IMR-90 (cell line): ENCODE measurements around the gene CYLC2. TPM values are rescaled to one million over a fixed set of nuclear protein-coding genes. Genes with fewer than 3 reads are reported as not detected.

Source experiments
- ATAC-seq: fragments of 200-7000 bp; cut with Tn5 transposase; 2 replicates; pipeline ENCODE4 v1.9.1; 2020; ENCODE audit warnings: low read depth, mild to moderate bottlenecking, moderate library complexity
- BruUV-seq: library from RNA; stranded (reverse); fragments of 400-500 nt; replicated peaks from 2 replicates; lab custom pipeline; 2021; lab: Mats Ljungman, UMichigan
- CTCF ChIA-PET: fragments of 300-600 bp; formaldehyde crosslinking; extraction: SDS; loops from one replicate; lab custom pipeline; 2021; ENCODE audit warnings: antibody characterized with exemption; lab: Yijun Ruan, JAX
- POLR2A ChIA-PET: fragments of 300-600 bp; sonication (Branson Sonifier 250); formaldehyde crosslinking; loops from one replicate; lab custom pipeline; 2022; ENCODE audit warnings: antibody characterized with exemption; ENCODE audit not compliant: unreplicated experiment; lab: Charles Lee
- DNase-seq: peaks from one replicate; pipeline ENCODE4 v3.0.0; 2013
- H2AFZ ChIP-seq: replicated peaks from 2 replicates; pipeline ENCODE3; 2013; ENCODE audit warnings: low read length, mild to moderate bottlenecking; ENCODE audit not compliant: poor library complexity
- H2AK5ac ChIP-seq: 2 replicates; pipeline ENCODE4 v1.6.1; 2013; ENCODE audit warnings: low read depth, low read length, inconsistent platforms
- H2AK9ac ChIP-seq: replicated peaks from 2 replicates; pipeline ENCODE3; 2013; ENCODE audit warnings: mild to moderate bottlenecking, low read depth, low read length, moderate library complexity; ENCODE audit not compliant: poor library complexity
- H2BK120ac ChIP-seq: 2 replicates; pipeline ENCODE4 v1.6.1; 2013; ENCODE audit warnings: low read depth, low read length, inconsistent platforms
- H2BK15ac ChIP-seq: 3 replicates; pipeline ENCODE4 v1.6.1; 2013; ENCODE audit warnings: low read depth, low read length, inconsistent platforms
- H2BK20ac ChIP-seq: 2 replicates; pipeline ENCODE4 v1.6.1; 2013; ENCODE audit warnings: low read depth, mild to moderate bottlenecking, inconsistent platforms, low read length, moderate library complexity
- H2BK5ac ChIP-seq: 2 replicates; pipeline ENCODE4 v1.6.1; 2013; ENCODE audit warnings: mild to moderate bottlenecking, low read depth, low read length, inconsistent platforms; ENCODE audit not compliant: poor library complexity, severe bottlenecking
- H3K14ac ChIP-seq: replicated peaks from 2 replicates; pipeline ENCODE4 v1.6.1; 2013; ENCODE audit warnings: low read depth, low read length, inconsistent platforms
- H3K18ac ChIP-seq: 2 replicates; pipeline ENCODE4 v1.6.1; 2013; ENCODE audit warnings: low read depth, low read length, control low read depth
- H3K23ac ChIP-seq: 2 replicates; pipeline ENCODE4 v1.6.1; 2013; ENCODE audit warnings: low read depth, low read length, inconsistent platforms
- H3K27ac ChIP-seq: 2 replicates; pipeline ENCODE4 v1.5.1; 2013; ENCODE audit warnings: mild to moderate bottlenecking, control low read depth, low read length; ENCODE audit not compliant: insufficient read depth
- H3K27me3 ChIP-seq: 2 replicates; pipeline ENCODE4 v1.6.1; 2013; ENCODE audit warnings: low read length; ENCODE audit not compliant: control insufficient read depth, insufficient read depth
- H3K36me3 ChIP-seq: 2 replicates; pipeline ENCODE4 v1.6.1; 2013; ENCODE audit warnings: low read length, mixed read lengths; ENCODE audit not compliant: control insufficient read depth, insufficient read depth
- H3K4ac ChIP-seq: 2 replicates; pipeline ENCODE4 v1.6.1; 2013; ENCODE audit warnings: low read depth, low read length, inconsistent platforms
- H3K4me1 ChIP-seq: 2 replicates; pipeline ENCODE4 v1.6.1; 2013; ENCODE audit warnings: low read length, mixed read lengths; ENCODE audit not compliant: control insufficient read depth, insufficient read depth
- H3K4me2 ChIP-seq: 2 replicates; pipeline ENCODE4 v1.6.1; 2013; ENCODE audit warnings: low read depth, mild to moderate bottlenecking, control low read depth, low read length, moderate library complexity
- H3K4me3 ChIP-seq: 2 replicates; pipeline ENCODE4 v1.5.1; 2013; ENCODE audit warnings: low read depth, mild to moderate bottlenecking, control low read depth, low read length, moderate library complexity; ENCODE audit not compliant: insufficient read depth
- H3K56ac ChIP-seq: 2 replicates; pipeline ENCODE4 v1.6.1; 2013; ENCODE audit warnings: low read length, inconsistent platforms; ENCODE audit not compliant: insufficient read depth; ENCODE audit errors: extremely low read depth
- H3K79me1 ChIP-seq, 2 experiments: 2 replicates each; pipeline ENCODE4 v1.6.1; 2013; ENCODE audit warnings: low read length in 2 of 2, inconsistent platforms in 1 of 2, low read depth in 1 of 2
- H3K9ac ChIP-seq: 2 replicates; pipeline ENCODE4 v1.6.1; 2013; ENCODE audit warnings: low read depth, low read length, control low read depth
- H3K9me1 ChIP-seq: 2 replicates; pipeline ENCODE4 v1.6.1; 2013; ENCODE audit warnings: low read length, inconsistent platforms; ENCODE audit not compliant: insufficient read depth
- H3K9me3 ChIP-seq: 2 replicates; pipeline ENCODE4 v1.6.1; 2013; ENCODE audit warnings: low read length; ENCODE audit not compliant: control insufficient read depth, insufficient read depth
- H4K20me1 ChIP-seq: 2 replicates; pipeline ENCODE4 v1.6.1; 2013; ENCODE audit warnings: low read length, inconsistent platforms; ENCODE audit not compliant: insufficient read depth
- H4K5ac ChIP-seq: 2 replicates; pipeline ENCODE4 v1.6.1; 2013; ENCODE audit warnings: mild to moderate bottlenecking, low read depth, low read length, control low read depth
- H4K8ac ChIP-seq, 2 experiments: 2 replicates each; pipeline ENCODE4 v1.6.1; 2013; ENCODE audit warnings: low read depth in 2 of 2, low read length in 2 of 2, control low read depth in 1 of 2, inconsistent platforms in 1 of 2
- H4K91ac ChIP-seq: 2 replicates; pipeline ENCODE4 v1.6.1; 2013; ENCODE audit warnings: low read depth, low read length, inconsistent platforms; ENCODE audit not compliant: insufficient read depth
- CHD1 ChIP-seq: IDR thresholded peaks from 2 replicates; pipeline ENCODE4 v1.6.1; 2012; ENCODE audit warnings: low read depth, low read length, improper control_type of control experiment
- MAFK ChIP-seq: IDR thresholded peaks from 2 replicates; pipeline ENCODE4 v1.6.1; 2012; ENCODE audit warnings: low read depth, low read length, improper control_type of control experiment
- NFE2L2 ChIP-seq: fragments of 150-350 bp; IDR thresholded peaks from 2 replicates; pipeline ENCODE4 v1.6.1; 2016; ENCODE audit warnings: low read depth, mild to moderate bottlenecking, low read length
- RAD21 ChIP-seq: IDR thresholded peaks from 2 replicates; pipeline ENCODE4 v1.6.1; 2012; ENCODE audit warnings: low read length, improper control_type of control experiment
- RCOR1 ChIP-seq: IDR thresholded peaks from 2 replicates; pipeline ENCODE4 v1.6.1; 2012; ENCODE audit warnings: mild to moderate bottlenecking, low read length, improper control_type of control experiment; ENCODE audit not compliant: insufficient replicate concordance
- RFX5 ChIP-seq: IDR thresholded peaks from 2 replicates; pipeline ENCODE4 v1.8.0; 2012; ENCODE audit warnings: low read depth, mild to moderate bottlenecking, low read length, moderate library complexity
- SMC3 ChIP-seq: fragments of 150-350 bp; IDR thresholded peaks from 2 replicates; pipeline ENCODE4 v1.6.1; 2016; ENCODE audit warnings: low read depth, mild to moderate bottlenecking, antibody characterized with exemption, low read length, moderate library complexity
- WGBS, 2 experiments: methylation state at CpG; one replicate each; pipeline versions ENCODE4 v1.1.5 to v1.1.7; 2013; ENCODE audit warnings: missing lambda C conversion rate in 2 of 2; ENCODE audit not compliant: insufficient read length in 1 of 2; ENCODE audit errors: extremely low coverage in 2 of 2; 5-methylcytosine and 5-hydroxymethylcytosine counted together
- dilution Hi-C: fragments of 300-500 bp; cut with HindIII; formaldehyde crosslinking; loops from one replicate; pipeline ENCODE4 v1.14.3; 2018; ENCODE audit warnings: low sequenced_read_pairs; ENCODE audit not compliant: unreplicated experiment
- in situ Hi-C: fragments of 300-500 bp; cut with MboI; formaldehyde crosslinking; loops from 3 replicates; pipeline ENCODE4 v1.14.3; 2019; ENCODE audit warnings: low sequenced_read_pairs, inconsistent platforms, mixed read lengths
- intact Hi-C: fragments of 100-400 bp; cut with micrococcal nuclease; formaldehyde crosslinking; loops from 2 replicates; pipeline ENCODE4 v1.10.0; 2022
- polyA plus RNA-seq, 3 experiments: library from polyadenylated mRNA; depleted of rRNA; stranded (reverse); fragments of >200 nt; gene quantifications; 2 replicates each; pipeline ENCODE4 v1.2.3, GENCODE V29; 2012; ENCODE audit warnings: low replicate concordance in 1 of 3
- total RNA-seq: library from RNA; depleted of rRNA; stranded (reverse); fragments of >200 nt; gene quantifications from 2 replicates; pipeline ENCODE4 v1.2.3, GENCODE V29; 2012

Gene CYLC2
- total and polyA plus RNA-seq, 2 of the 4 experiments (the other 2 are of a cell fraction), result not detected

- dilution Hi-C loops (no loop called here), in situ Hi-C loops (no loop called here), intact Hi-C loops (no loop called here)
- H3K27ac ChIP-seq, result no peak overlapping the region
- no peak overlapping the region for H3K56ac ChIP-seq
- no peak for TF ChIP-seq CHD1
- no peak for TF ChIP-seq RAD21
- no peak for TF ChIP-seq NFE2L2
- TF ChIP-seq RFX5, result no peak
- no peak for TF ChIP-seq MAFK
- TF ChIP-seq SMC3, result no peak
- TF ChIP-seq RCOR1, result no peak
- no CpG with 5 or more reads among the region's 3 CpGs for WGBS, 2 experiments
- H2BK5ac ChIP-seq, result no peak overlapping the region
- H4K91ac ChIP-seq, result no peak overlapping the region
- H3K9me1 ChIP-seq, result no peaks in the 10 kb centered on the region
- POLR2A ChIA-PET, result no interaction called here
- DNase-seq (no peak), ATAC-seq (no peak)
- H2AK5ac ChIP-seq, result no peak overlapping the region
- no peak overlapping the region for H4K8ac ChIP-seq
- BruUV-seq, result no TSS peak
- H2BK120ac ChIP-seq, result no peak overlapping the region
- no peak overlapping the region for H3K14ac ChIP-seq
- CTCF ChIA-PET, result no interaction called here
- no peak overlapping the region for H2BK20ac ChIP-seq
- H3K4me2 ChIP-seq, result no peak overlapping the region
- H4K5ac ChIP-seq, result no peak overlapping the region
- no peak overlapping the region for H2BK15ac ChIP-seq
- no peaks in the 10 kb centered on the region for H3K36me3 ChIP-seq
- H3K18ac ChIP-seq, result no peak overlapping the region
- no peak overlapping the region for H3K9ac ChIP-seq
- no peaks in the 10 kb centered on the region for H3K9me3 ChIP-seq
- no peak overlapping the region for H3K23ac ChIP-seq
- no peaks in the 10 kb centered on the region for H3K4me1 ChIP-seq
- H3K27me3 ChIP-seq, result no peaks in the 10 kb centered on the region
- H3K4ac ChIP-seq, result no peak overlapping the region
- no peak overlapping the region for H2AK9ac ChIP-seq
- H3K79me1 ChIP-seq, result no peaks in the 10 kb centered on the region
- H4K20me1 ChIP-seq, result no peaks in the 10 kb centered on the region
- H2AFZ ChIP-seq, result no peak overlapping the region
- no peak overlapping the region for H3K4me3 ChIP-seq
Observed at GRCh38 chr9:103014242-103014641, 19.1 kb downstream of the CYLC2 start.
